SK-N-SH (cell line): ENCODE measurements around the gene ELOVL1. TPM values are rescaled to one million over a fixed set of nuclear protein-coding genes. Genes with fewer than 3 reads are reported as not detected.

Experiments used
- CTCF ChIA-PET: fragments of 300-600, 350-600 bp; formaldehyde crosslinking; extraction: SDS; loops from one replicate; lab custom pipeline; 2021; lab: Yijun Ruan, JAX
- POLR2A ChIA-PET: fragments of 350-600 bp; sonication (Branson Sonifier 250); formaldehyde crosslinking; extraction: SDS; loops from one replicate; lab custom pipeline; 2020; ENCODE audit warnings: antibody characterized with exemption, inconsistent platforms; lab: Yijun Ruan, JAX
- DNase-seq: peaks from one replicate; pipeline ENCODE4 v3.0.0; 2012
- H2AFZ ChIP-seq: fragments of 200-600 bp; sonication (generic); 2 replicates; pipeline ENCODE4 v1.8.1; 2016; ENCODE audit warnings: antibody characterized with exemption, mild to moderate bottlenecking, low read depth
- H3F3A ChIP-seq: fragments of 200-600 bp; sonication (generic); replicated peaks from 2 replicates; pipeline ENCODE3; 2016; ENCODE audit warnings: antibody characterized with exemption, mild to moderate bottlenecking; ENCODE audit not compliant: insufficient read depth
- H3K27ac ChIP-seq, 2 experiments: fragments of 200-500 bp in 1 of 2; fragments of 200-600 bp in 1 of 2; sonication (Bioruptor generic) in 1 of 2; sonication (generic), shearing (Covaris generic) in 1 of 2; 2 replicates each; pipeline versions ENCODE4 v1.5.1 to v1.6.1; 2014 to 2016; ENCODE audit warnings: low read depth in 2 of 2, inconsistent platforms in 1 of 2, low read length in 1 of 2, mild to moderate bottlenecking in 1 of 2, mixed read lengths in 1 of 2
- H3K27me3 ChIP-seq: fragments of 200-600 bp; sonication (generic), shearing (Covaris generic); 2 replicates; pipeline ENCODE4 v1.6.1; 2016; ENCODE audit warnings: mixed run types; ENCODE audit not compliant: insufficient read depth
- H3K36me3 ChIP-seq, 2 experiments: fragments of 200-500 bp in 1 of 2; fragments of 200-600 bp in 1 of 2; sonication (Bioruptor generic) in 1 of 2; sonication (generic) in 1 of 2; replicated peaks in 1 of 2; 2 replicates each; pipeline versions ENCODE3 to v1.5.1; 2014 to 2016; ENCODE audit warnings: low read length in 1 of 2, mild to moderate bottlenecking in 1 of 2; ENCODE audit not compliant: insufficient read depth in 2 of 2, control insufficient read depth in 1 of 2
- H3K4me1 ChIP-seq, 2 experiments: fragments of 200-500 bp in 1 of 2; fragments of 200-600 bp in 1 of 2; sonication (Bioruptor generic) in 1 of 2; sonication (generic), shearing (Covaris generic) in 1 of 2; 2 replicates each; pipeline versions ENCODE4 v1.5.1 to v1.6.1; 2014 to 2016; ENCODE audit warnings: low read depth in 1 of 2, low read length in 1 of 2, mixed run types in 1 of 2; ENCODE audit not compliant: insufficient read depth in 2 of 2, control insufficient read depth in 1 of 2
- H3K4me2 ChIP-seq: fragments of 200-600 bp; sonication (generic), shearing (Covaris generic); 2 replicates; pipeline ENCODE4 v1.6.1; 2017; ENCODE audit warnings: mixed run types
- H3K4me3 ChIP-seq, 2 experiments: fragments of 200-500 bp in 1 of 2; fragments of 200-600 bp in 1 of 2; sonication (Bioruptor generic) in 1 of 2; sonication (generic), shearing (Covaris generic) in 1 of 2; 2 replicates each; pipeline versions ENCODE4 v1.5.1 to v1.8.1; 2014 to 2016; ENCODE audit warnings: low read depth in 2 of 2, inconsistent platforms in 1 of 2, low read length in 1 of 2, mild to moderate bottlenecking in 1 of 2, mixed read lengths in 1 of 2, moderate library complexity in 1 of 2
- H3K79me2 ChIP-seq: fragments of 200-600 bp; sonication (generic); 2 replicates; pipeline ENCODE4 v1.8.1; 2017; ENCODE audit warnings: mild to moderate bottlenecking; ENCODE audit not compliant: insufficient read depth
- H3K9ac ChIP-seq: fragments of 200-600 bp; sonication (generic); 2 replicates; pipeline ENCODE4 v1.6.1; 2017; ENCODE audit warnings: mixed run types
- H3K9me2 ChIP-seq: fragments of 200-600 bp; sonication (generic); 2 replicates; pipeline ENCODE4 v1.6.1; 2017; ENCODE audit warnings: mixed run types
- H3K9me3 ChIP-seq: fragments of 200-600 bp; sonication (generic); 2 replicates; pipeline ENCODE4 v1.6.1; 2017; ENCODE audit warnings: mixed run types, mild to moderate bottlenecking, moderate library complexity
- H4K20me1 ChIP-seq: fragments of 200-600 bp; sonication (generic); 2 replicates; pipeline ENCODE4 v1.6.1; 2017; ENCODE audit warnings: mild to moderate bottlenecking, mixed run types; ENCODE audit not compliant: insufficient read depth
- CHD2 ChIP-seq: fragments of 150-350 bp; IDR thresholded peaks from 2 replicates; pipeline ENCODE4 v1.6.1; 2018; ENCODE audit warnings: low read length; ENCODE audit not compliant: partially characterized antibody
- CTCF ChIP-seq: fragments of 200-600 bp; sonication (generic); IDR thresholded peaks from 2 replicates; pipeline ENCODE4 v1.6.1; 2017; ENCODE audit warnings: antibody characterized with exemption, mild to moderate bottlenecking, moderate library complexity
- EZH2phosphoT487 ChIP-seq: fragments of 200-600 bp; sonication (generic); IDR thresholded peaks from 2 replicates; pipeline ENCODE4 v1.6.1; 2017; ENCODE audit warnings: low read depth, mixed run types, mild to moderate bottlenecking, antibody characterized with exemption, moderate library complexity, borderline replicate concordance
- FOXJ3 ChIP-seq: sonication (generic); formaldehyde crosslinking; IDR thresholded peaks from 2 replicates; pipeline ENCODE4 v1.5.1; 2020; ENCODE audit warnings: mild to moderate bottlenecking, missing genetic modification reagents
- GABPA ChIP-seq: IDR thresholded peaks from 2 replicates; pipeline ENCODE4 v1.4.0; 2012; ENCODE audit warnings: low read depth, mild to moderate bottlenecking
- IRF3 ChIP-seq: fragments of 150-350 bp; IDR thresholded peaks from 2 replicates; pipeline ENCODE4 v1.6.1; 2016; ENCODE audit warnings: mild to moderate bottlenecking, low read depth, low read length
- MAX ChIP-seq: IDR thresholded peaks from 2 replicates; pipeline ENCODE4 v1.4.0; 2012; ENCODE audit warnings: low read depth
- NFIC ChIP-seq: IDR thresholded peaks from 2 replicates; pipeline ENCODE4 v1.4.0; 2012; ENCODE audit warnings: borderline replicate concordance
- NRF1 ChIP-seq: IDR thresholded peaks from 2 replicates; pipeline ENCODE4 v1.6.1; 2012; ENCODE audit warnings: low read depth, mild to moderate bottlenecking, low read length
- PBX3 ChIP-seq: IDR thresholded peaks from 2 replicates; pipeline ENCODE4; 2012
- RCOR1 ChIP-seq: fragments of 150-350 bp; IDR thresholded peaks from 2 replicates; pipeline ENCODE4 v1.6.1; 2017; ENCODE audit warnings: antibody characterized with exemption, low read length
- RFX5 ChIP-seq: IDR thresholded peaks from 2 replicates; pipeline ENCODE4 v1.6.1; 2012; ENCODE audit warnings: mild to moderate bottlenecking, improper control_type of control experiment, low read length
- SIN3A ChIP-seq: IDR thresholded peaks from 2 replicates; pipeline ENCODE4 v1.6.1; 2012; ENCODE audit warnings: low read depth, mild to moderate bottlenecking, low read length, moderate library complexity, borderline replicate concordance
- SMC3 ChIP-seq: IDR thresholded peaks from 2 replicates; pipeline ENCODE4 v1.6.1; 2012; ENCODE audit warnings: low read depth, low read length, improper control_type of control experiment
- TCF12 ChIP-seq: IDR thresholded peaks from 2 replicates; pipeline ENCODE4 v1.4.0; 2012
- TEAD4 ChIP-seq: IDR thresholded peaks from 2 replicates; pipeline ENCODE4 v1.4.0; 2012; ENCODE audit warnings: mild to moderate bottlenecking, borderline replicate concordance; ENCODE audit not compliant: insufficient read depth
- USF1 ChIP-seq: IDR thresholded peaks from 2 replicates; pipeline ENCODE4 v1.4.0; 2012; ENCODE audit warnings: low read depth, borderline replicate concordance
- USF2 ChIP-seq: fragments of 150-350 bp; IDR thresholded peaks from 2 replicates; pipeline ENCODE4 v1.6.1; 2017; ENCODE audit warnings: antibody characterized with exemption, low read length, low read depth, borderline replicate concordance
- ZBTB33 ChIP-seq: IDR thresholded peaks from 2 replicates; pipeline ENCODE4 v1.4.0; 2012; ENCODE audit warnings: low read depth, borderline replicate concordance
- WGBS: methylation state at CpG from one replicate; pipeline ENCODE4 v1.1.6; 2017; ENCODE audit warnings: low lambda C conversion rate; 5-methylcytosine and 5-hydroxymethylcytosine counted together
- polyA plus RNA-seq, 3 experiments: library from polyadenylated mRNA; depleted of rRNA; stranded (reverse); fragments of >200 nt; gene quantifications; 2 replicates each; pipeline ENCODE4 v1.2.3, GENCODE V29; 2012

Gene ELOVL1
- polyA plus RNA-seq, 1 of the 3 experiments (the other 2 are of a cell fraction) = 127 TPM

- no peaks in the 10 kb centered on the region for H3K27me3 ChIP-seq
- POLR2A ChIA-PET = no interaction called here
- H2AFZ ChIP-seq = no peak overlapping the region
- TF ChIP-seq FOXJ3 (CRISPR knock-in tag) (no peak), RFX5 (no peak), CHD2 (no peak), PBX3 (no peak), SMC3 (no peak), ZBTB33 (no peak), USF1 (no peak), MAX (no peak), CTCF (no peak), IRF3 (no peak), USF2 (no peak), RCOR1 (no peak), EZH2phosphoT487 (no peak), SIN3A (no peak), TEAD4 (no peak), NRF1 (no peak), GABPA (no peak), NFIC (no peak), TCF12 (no peak)
- TF ChIP-seq, all 33 proteins: peak for 0
- CTCF ChIA-PET = interaction anchor here (1.0 kb wide), 1 partner anchor 178 kb away, joined by 3 read pairs; no protein-coding TSS in a partner anchor
- H3K79me2 ChIP-seq = peaks cover 10% of the 10 kb centered on the region; the same call in 1 of the 2 replicates
- H3K4me1 ChIP-seq = peaks cover 0 to 7% of the 10 kb centered on the region in 2 experiments; a peak in 1 of 4 replicates
- WGBS = 89% methylated on average over 6 of the region's 6 CpGs
- no peak overlapping the region for H3K9ac ChIP-seq
- no peak for DNase-seq
- peaks cover 40 to 56% of the 10 kb centered on the region in 2 experiments for H3K36me3 ChIP-seq
- no peaks in the 10 kb centered on the region for H3F3A ChIP-seq
- H3K9me3 ChIP-seq = no peaks in the 10 kb centered on the region
- no peak overlapping the region for H3K4me3 ChIP-seq
- H4K20me1 ChIP-seq = no peaks in the 10 kb centered on the region
- H3K27ac ChIP-seq = no peak overlapping the region
- no peaks in the 10 kb centered on the region for H3K9me2 ChIP-seq
- no peak overlapping the region for H3K4me2 ChIP-seq
These were observed 37.5 kb upstream of the ELOVL1 start for GRCh38 chr1:43405219-43405875.
